ENCODE measurements around the gene PIGS.

Gene PIGS

DNA sequence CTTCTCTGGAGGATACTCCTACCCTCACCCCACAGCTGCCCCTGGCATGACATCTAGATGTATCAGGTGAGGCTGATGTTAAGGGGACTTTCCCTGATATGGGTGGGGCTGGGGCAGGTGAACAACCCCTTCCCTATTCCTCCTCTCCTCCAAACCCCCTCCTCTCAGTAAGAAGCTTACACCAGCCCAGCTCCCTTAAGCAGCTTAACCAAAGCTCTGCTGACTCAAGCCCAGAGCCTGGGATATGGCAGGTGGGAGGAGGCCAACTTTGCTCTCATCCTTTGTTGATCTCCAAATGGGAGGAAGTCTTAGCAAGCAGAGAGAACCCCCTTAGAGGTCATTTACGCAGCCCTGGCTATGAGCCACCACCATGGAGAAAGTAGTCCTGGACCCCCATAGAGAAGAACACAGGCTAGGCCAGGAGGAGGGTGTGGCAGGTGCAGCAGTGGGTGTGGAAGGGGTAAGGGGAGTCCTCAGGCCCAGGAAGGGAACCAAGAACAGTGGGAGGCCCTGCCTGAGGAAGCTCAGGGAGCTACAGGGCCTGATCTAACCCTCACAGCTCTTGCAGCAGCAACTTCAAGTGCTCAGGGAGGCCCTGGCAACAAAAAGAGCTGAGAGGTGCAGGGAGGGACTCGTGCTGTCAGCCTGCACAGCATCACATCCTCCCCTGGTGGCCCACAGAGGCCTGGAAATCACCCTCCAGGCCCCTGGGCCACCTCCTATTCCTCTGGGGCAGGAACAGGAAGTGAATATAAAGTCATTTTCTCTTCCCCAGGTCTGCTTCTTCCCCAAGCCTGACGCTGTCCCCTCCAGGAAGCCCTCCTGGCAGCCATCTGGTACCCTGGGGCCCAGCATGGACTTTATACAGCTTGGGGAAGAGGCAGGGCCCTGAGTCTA is 21.8 kb downstream of the PIGS start:
- H3K36me3 ChIP-seq (ENCODE audit: insufficient read depth, low read length), result no peaks in the 10 kb centered on the region
- no peak overlapping the region for H2AFZ ChIP-seq (ENCODE audit: low read length, unreplicated experiment)
- H3K27me3 ChIP-seq (ENCODE audit: insufficient read depth, low read length), result no peaks in the 10 kb centered on the region
- H3K27ac ChIP-seq (ENCODE audit: low read depth, low read length), result no peak overlapping the region
- no peak overlapping the region for H3K4me3 ChIP-seq (ENCODE audit: low read depth, low read length)
- H3K79me2 ChIP-seq (ENCODE audit: control insufficient read depth, insufficient read depth, low read length, unreplicated experiment), result no peaks in the 10 kb centered on the region
- no peaks in the 10 kb centered on the region for H3K4me1 ChIP-seq (ENCODE audit: control insufficient read depth, insufficient read depth, low read length, unreplicated experiment)

DNA sequence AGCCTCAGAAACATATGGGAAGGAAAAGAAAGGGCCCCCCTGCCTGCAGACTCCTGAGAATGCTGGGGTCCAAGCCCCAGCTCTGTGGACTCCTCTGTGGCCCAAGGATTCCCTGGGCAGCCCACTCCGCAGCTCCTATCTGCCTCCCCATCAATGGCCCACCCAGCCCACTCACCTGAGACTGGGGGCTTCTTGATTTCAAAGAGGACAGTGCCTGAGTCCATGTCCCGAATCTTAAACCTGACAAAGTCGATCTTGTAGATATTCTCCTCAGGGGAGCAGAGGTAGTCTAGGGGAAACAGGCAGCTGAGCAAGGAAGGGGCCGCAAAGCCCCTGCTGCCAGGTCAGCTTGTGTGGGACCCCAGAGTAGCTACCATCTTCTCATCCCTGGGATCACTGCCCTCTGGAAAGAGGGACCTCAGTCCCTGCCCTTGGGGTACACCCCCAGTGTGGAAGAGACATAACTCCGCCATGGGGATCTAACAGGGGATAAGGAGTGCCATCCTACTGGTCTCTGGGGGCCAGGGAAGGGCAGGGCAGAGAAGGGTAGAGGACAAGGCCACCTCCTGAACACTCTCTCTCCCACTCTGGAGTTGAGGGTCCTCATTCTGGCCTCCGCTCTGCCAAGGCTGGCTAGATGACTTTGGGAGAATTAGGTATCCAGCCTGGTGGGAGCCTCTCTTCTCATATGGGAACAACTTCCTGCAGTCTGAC is 22.8 kb downstream of the PIGS start:
- Histone ChIP-seq H3K79me2 (ENCODE audit: control insufficient read depth, insufficient read depth, low read length, unreplicated experiment) (no peaks in the 10 kb centered on the region), H2AFZ (ENCODE audit: low read length, unreplicated experiment) (no peak overlapping the region), H3K4me3 (ENCODE audit: low read depth, low read length) (no peak overlapping the region), H3K27me3 (ENCODE audit: insufficient read depth, low read length) (no peaks in the 10 kb centered on the region), H3K27ac (ENCODE audit: low read depth, low read length) (no peak overlapping the region), H3K36me3 (ENCODE audit: insufficient read depth, low read length) (no peaks in the 10 kb centered on the region), H3K4me1 (ENCODE audit: control insufficient read depth, insufficient read depth, low read length, unreplicated experiment) (no peaks in the 10 kb centered on the region)

DNA sequence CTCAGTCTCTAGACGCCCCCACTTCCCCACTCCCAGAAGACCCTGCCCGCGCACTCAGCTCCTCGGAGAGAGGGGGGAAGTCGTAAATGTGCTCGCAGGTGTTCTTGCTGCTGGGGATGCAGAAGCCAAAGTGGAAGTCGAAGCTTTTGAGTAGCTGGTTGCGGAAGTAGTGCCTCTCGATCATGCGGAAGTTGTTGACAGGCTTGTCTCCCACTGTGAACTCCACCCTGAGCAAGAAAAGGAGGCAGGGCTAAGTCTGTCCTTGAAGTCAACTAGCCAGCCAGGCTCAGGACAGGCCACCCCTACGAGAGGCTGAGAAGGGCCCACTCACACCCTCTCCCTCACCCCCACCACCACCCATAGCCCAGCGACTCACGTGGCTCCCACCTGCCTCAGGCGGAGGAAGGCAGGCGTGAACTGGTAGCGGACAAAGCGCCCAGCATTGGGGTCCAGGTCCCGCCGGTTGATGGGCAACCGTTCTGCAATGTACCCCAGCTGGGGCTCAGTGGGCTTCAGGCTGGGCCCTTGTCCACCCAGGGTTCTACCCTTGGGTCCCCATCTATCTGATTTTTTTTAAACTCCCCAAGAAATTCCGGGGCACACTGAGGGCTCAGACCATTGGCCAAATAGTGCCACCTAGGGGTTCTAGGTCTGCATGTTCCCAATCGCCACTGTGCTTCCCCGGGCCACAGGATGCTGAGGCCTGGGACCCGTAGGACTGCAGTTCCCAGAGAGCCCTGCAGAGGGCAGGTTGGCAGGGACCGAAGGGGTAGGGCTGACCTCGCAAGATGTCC is 23.5 kb downstream of the PIGS start:
- no peak overlapping the region for H2AFZ ChIP-seq (ENCODE audit: low read length, unreplicated experiment)
- H3K27me3 ChIP-seq (ENCODE audit: insufficient read depth, low read length), result no peaks in the 10 kb centered on the region
- H3K4me1 ChIP-seq (ENCODE audit: control insufficient read depth, insufficient read depth, low read length, unreplicated experiment), result no peaks in the 10 kb centered on the region
- H3K36me3 ChIP-seq (ENCODE audit: insufficient read depth, low read length), result no peaks in the 10 kb centered on the region
- no peak overlapping the region for H3K4me3 ChIP-seq (ENCODE audit: low read depth, low read length)
- no peaks in the 10 kb centered on the region for H3K79me2 ChIP-seq (ENCODE audit: control insufficient read depth, insufficient read depth, low read length, unreplicated experiment)
- H3K27ac ChIP-seq (ENCODE audit: low read depth, low read length), result no peak overlapping the region

DNA sequence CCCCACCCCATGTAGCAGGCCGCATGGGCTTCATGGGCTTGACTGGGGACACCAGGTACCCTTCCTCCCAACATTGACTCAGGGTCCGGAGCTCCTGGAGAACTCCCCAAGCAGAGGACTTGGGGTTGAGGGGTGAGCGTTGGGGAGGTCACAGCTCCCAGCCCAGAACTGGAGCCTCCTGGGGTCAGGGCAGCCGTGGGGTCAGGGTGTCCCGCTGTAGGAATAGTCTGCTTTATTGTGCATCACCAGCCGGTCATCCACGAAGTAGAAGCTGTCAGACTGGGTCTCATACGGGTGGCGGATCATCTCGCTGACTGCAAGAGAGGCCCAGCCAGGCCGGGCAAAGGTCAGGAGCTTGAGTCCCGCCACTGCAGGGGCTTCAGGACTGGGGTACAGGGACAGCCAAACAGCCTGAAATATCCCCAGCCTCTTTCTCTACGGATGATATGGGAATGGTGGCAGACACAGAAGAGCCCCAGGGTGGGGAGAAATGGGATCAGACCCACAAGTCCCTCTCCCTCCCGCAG is 24.2 kb downstream of the PIGS start:
- H3K4me1 ChIP-seq (ENCODE audit: control insufficient read depth, insufficient read depth, low read length, unreplicated experiment), result no peaks in the 10 kb centered on the region

DNA sequence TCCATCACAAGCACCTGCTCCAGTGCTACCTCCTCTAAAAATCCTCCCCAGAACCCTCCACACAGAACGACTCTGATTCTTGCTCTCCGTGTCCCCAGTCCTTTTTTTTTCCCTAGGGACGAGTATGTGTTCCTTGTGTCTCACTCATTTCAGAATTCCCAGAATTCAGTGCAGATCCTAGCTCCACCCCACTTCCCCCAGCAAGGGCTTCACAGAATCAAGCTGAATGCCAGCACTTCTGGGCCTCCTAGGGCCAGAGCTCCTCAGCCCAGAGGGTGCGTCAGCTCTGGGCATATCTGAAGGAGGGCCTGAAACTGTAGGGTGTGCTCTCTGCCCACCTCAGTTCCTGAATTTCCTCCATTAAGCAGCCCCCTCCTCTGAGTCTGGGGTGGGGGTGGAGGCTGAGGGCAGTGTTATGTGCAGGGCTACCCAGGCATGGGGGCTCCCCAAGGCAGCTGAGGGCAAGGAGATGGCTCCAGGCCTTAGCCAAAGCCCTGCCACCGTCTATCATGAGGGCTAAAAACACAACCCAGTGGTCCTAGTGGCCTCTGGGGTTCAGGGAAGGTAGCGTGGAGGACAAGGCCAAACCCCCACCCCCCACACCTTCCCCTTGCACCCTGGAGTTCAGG is 25.4 kb downstream of the PIGS start:
- H2AFZ ChIP-seq (ENCODE audit: low read length, unreplicated experiment), result no peak overlapping the region
- H3K36me3 ChIP-seq (ENCODE audit: insufficient read depth, low read length), result no peaks in the 10 kb centered on the region
- H3K4me3 ChIP-seq (ENCODE audit: low read depth, low read length), result no peak overlapping the region
- no peaks in the 10 kb centered on the region for H3K27me3 ChIP-seq (ENCODE audit: insufficient read depth, low read length)
- H3K27ac ChIP-seq (ENCODE audit: low read depth, low read length), result no peak overlapping the region
- no peaks in the 10 kb centered on the region for H3K79me2 ChIP-seq (ENCODE audit: control insufficient read depth, insufficient read depth, low read length, unreplicated experiment)
- no peaks in the 10 kb centered on the region for H3K4me1 ChIP-seq (ENCODE audit: control insufficient read depth, insufficient read depth, low read length, unreplicated experiment)

More for the DNA sequence above, 24.2 kb downstream of the PIGS start:
- H3K27me3 ChIP-seq (ENCODE audit: insufficient read depth, low read length), result no peaks in the 10 kb centered on the region
- no peaks in the 10 kb centered on the region for H3K79me2 ChIP-seq (ENCODE audit: control insufficient read depth, insufficient read depth, low read length, unreplicated experiment)
- no peaks in the 10 kb centered on the region for H3K36me3 ChIP-seq (ENCODE audit: insufficient read depth, low read length)
- H2AFZ ChIP-seq (ENCODE audit: low read length, unreplicated experiment), result no peak overlapping the region
- no peak overlapping the region for H3K27ac ChIP-seq (ENCODE audit: low read depth, low read length)
- no peak overlapping the region for H3K4me3 ChIP-seq (ENCODE audit: low read depth, low read length)

DNA sequence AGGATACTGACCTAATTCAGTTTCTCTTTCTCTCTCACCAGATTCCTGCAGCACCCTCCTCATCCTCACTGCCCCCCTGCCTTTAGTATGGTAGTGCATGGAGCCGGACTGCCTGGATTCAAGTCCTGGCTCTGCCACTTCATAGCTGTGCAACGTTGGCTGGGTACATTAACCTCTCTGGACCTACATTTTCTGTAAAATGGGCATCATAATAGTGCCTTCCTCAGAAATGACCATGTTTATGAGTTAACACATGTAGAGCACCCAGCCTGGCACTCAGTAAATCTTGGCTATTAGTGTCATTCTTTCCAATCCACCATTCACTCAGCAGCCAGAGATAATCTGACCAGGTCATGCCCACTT is 26.2 kb downstream of the PIGS start:
- Histone ChIP-seq H3K27me3 (ENCODE audit: insufficient read depth, low read length) (no peaks in the 10 kb centered on the region), H3K27ac (ENCODE audit: low read depth, low read length) (no peak overlapping the region), H2AFZ (ENCODE audit: low read length, unreplicated experiment) (no peak overlapping the region), H3K36me3 (ENCODE audit: insufficient read depth, low read length) (no peaks in the 10 kb centered on the region), H3K4me3 (ENCODE audit: low read depth, low read length) (no peak overlapping the region), H3K4me1 (ENCODE audit: control insufficient read depth, insufficient read depth, low read length, unreplicated experiment) (no peaks in the 10 kb centered on the region), H3K79me2 (ENCODE audit: control insufficient read depth, insufficient read depth, low read length, unreplicated experiment) (no peaks in the 10 kb centered on the region)

DNA sequence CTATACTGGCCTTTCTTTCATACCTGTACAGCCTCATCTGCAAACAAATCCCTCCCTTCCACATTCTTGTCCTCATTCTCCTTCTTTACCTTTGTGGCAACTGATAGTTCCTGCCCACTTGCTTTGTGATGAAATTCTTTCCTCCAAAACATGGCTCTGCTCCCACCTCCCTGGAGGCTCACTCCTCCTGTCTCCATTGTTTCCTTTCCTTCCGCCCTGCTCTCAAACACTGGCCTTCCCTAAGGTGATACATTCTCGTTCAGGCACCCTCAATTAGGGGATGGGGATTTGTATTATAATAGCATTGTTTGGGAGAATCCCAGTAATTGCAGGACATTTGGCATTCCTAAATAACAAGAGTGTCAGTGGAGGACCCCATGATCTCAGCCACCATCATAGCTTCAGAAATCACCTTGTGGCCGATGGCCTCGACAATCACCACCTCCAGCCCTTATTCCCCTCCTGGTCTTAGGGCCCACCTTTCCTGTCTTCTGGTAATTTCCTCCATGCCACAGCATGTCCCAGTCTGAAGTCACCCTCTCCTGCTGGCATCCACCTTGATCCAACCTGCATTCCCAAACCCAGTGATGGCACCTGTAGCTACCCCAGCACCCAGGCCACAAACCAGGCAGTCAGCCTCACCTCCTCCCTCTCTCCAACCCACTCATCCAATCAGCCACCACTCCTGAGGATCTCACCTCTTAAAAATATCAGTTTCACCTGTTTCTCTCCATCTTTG is 26.8 kb downstream of the PIGS start:
- no peaks in the 10 kb centered on the region for H3K36me3 ChIP-seq (ENCODE audit: insufficient read depth, low read length)
- no peaks in the 10 kb centered on the region for H3K27me3 ChIP-seq (ENCODE audit: insufficient read depth, low read length)
- no peaks in the 10 kb centered on the region for H3K4me1 ChIP-seq (ENCODE audit: control insufficient read depth, insufficient read depth, low read length, unreplicated experiment)
- no peaks in the 10 kb centered on the region for H3K79me2 ChIP-seq (ENCODE audit: control insufficient read depth, insufficient read depth, low read length, unreplicated experiment)
- no peak overlapping the region for H2AFZ ChIP-seq (ENCODE audit: low read length, unreplicated experiment)
- no peak overlapping the region for H3K4me3 ChIP-seq (ENCODE audit: low read depth, low read length)
- no peak overlapping the region for H3K27ac ChIP-seq (ENCODE audit: low read depth, low read length)

DNA sequence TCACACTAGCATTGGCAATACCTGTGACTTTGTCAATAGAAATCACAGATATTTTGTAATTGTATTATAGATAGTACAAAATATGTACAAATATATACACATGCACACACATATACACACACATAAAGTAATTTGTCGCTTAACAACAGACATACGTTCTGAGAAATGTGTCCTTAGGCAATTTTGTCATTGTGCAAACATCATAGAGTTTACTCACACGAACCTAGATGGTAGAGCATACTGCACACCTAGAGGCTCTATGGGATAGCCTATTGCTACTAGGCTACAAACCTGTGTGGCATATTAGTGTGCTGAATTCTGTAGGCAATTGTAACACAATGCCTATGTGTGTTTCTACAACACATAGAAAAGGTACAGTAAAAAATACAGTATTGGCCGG is 29.9 kb downstream of the PIGS start:
- Histone ChIP-seq H3K4me3 (ENCODE audit: low read depth, low read length) (no peak overlapping the region), H3K27ac (ENCODE audit: low read depth, low read length) (no peak overlapping the region)

DNA sequence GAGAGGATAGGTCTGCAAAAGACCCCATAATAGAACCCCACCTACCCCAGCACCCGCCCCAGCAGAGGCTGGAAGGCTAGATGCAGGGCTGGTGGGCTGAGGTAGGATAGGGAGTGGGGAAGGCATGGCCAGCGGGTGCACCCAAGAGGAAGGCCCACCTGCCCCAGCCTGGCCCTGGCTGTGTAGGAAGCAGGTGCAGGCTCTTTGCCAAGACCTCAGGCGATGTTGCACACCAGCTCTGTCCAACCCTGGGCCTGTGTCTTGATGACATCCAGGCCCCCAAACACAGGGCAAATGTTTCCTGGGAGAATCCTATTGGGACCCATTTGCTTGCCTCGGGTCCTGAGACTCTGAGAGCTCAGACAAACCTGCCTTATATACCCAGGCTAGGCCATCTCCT is 31.1 kb downstream of the PIGS start:
- no peaks in the 10 kb centered on the region for H3K27me3 ChIP-seq (ENCODE audit: insufficient read depth, low read length)
- no peak overlapping the region for H2AFZ ChIP-seq (ENCODE audit: low read length, unreplicated experiment)
- H3K36me3 ChIP-seq (ENCODE audit: insufficient read depth, low read length), result no peaks in the 10 kb centered on the region
- no peak overlapping the region for H3K4me3 ChIP-seq (ENCODE audit: low read depth, low read length)
- no peak overlapping the region for H3K27ac ChIP-seq (ENCODE audit: low read depth, low read length)
- no peaks in the 10 kb centered on the region for H3K79me2 ChIP-seq (ENCODE audit: control insufficient read depth, insufficient read depth, low read length, unreplicated experiment)
- no peaks in the 10 kb centered on the region for H3K4me1 ChIP-seq (ENCODE audit: control insufficient read depth, insufficient read depth, low read length, unreplicated experiment)

More for the DNA sequence above, 29.9 kb downstream of the PIGS start:
- no peaks in the 10 kb centered on the region for H3K79me2 ChIP-seq (ENCODE audit: control insufficient read depth, insufficient read depth, low read length, unreplicated experiment)
- H2AFZ ChIP-seq (ENCODE audit: low read length, unreplicated experiment), result no peak overlapping the region
- no peaks in the 10 kb centered on the region for H3K36me3 ChIP-seq (ENCODE audit: insufficient read depth, low read length)
- no peaks in the 10 kb centered on the region for H3K27me3 ChIP-seq (ENCODE audit: insufficient read depth, low read length)
- no peaks in the 10 kb centered on the region for H3K4me1 ChIP-seq (ENCODE audit: control insufficient read depth, insufficient read depth, low read length, unreplicated experiment)

Data from ACC112 (cell line).